A549 (cell line): ENCODE data around the gene PLPPR1.

Source experiments
- ATOH8 ChIP-seq: fragments of 250-450 bp; sonication (Bioruptor Pico); IDR thresholded peaks from 2 replicates; pipeline ENCODE4 v1.5.0; 2020; ENCODE audit warnings: low read depth, mild to moderate bottlenecking, moderate library complexity
- BHLHE40 ChIP-seq: IDR thresholded peaks from 2 replicates; pipeline ENCODE4 v1.6.1; 2012; ENCODE audit warnings: low read depth, low read length, inconsistent platforms
- CBX8 ChIP-seq: fragments of 200-600 bp; sonication (generic); IDR thresholded peaks from 2 replicates; pipeline ENCODE4 v1.6.1; 2016
- CEBPB ChIP-seq, 2 experiments: fragments of >200 bp in 1 of 2; sonication (Bioruptor Twin) in 1 of 2; formaldehyde crosslinking in 1 of 2; IDR thresholded peaks; 2 replicates each; pipeline ENCODE4 v1.6.1; 2012 to 2016
- CHD4 ChIP-seq: fragments of 200-600 bp; sonication (generic); IDR thresholded peaks from 2 replicates; pipeline ENCODE4 v1.6.1; 2016; ENCODE audit warnings: antibody characterized with exemption, mild to moderate bottlenecking, borderline replicate concordance
- CTCF ChIP-seq: fragments of >200 bp; sonication (Bioruptor Twin); formaldehyde crosslinking; IDR thresholded peaks from 3 replicates; pipeline ENCODE4 v1.5.1; 2016
- JUN ChIP-seq, 2 experiments: fragments of >200 bp; sonication (Bioruptor Twin); formaldehyde crosslinking; IDR thresholded peaks; 2 replicates in 1 of 2; 3 replicates in 1 of 2; pipeline ENCODE4 v1.6.1; 2016 to 2017
- MAFK ChIP-seq: fragments of 450-650 bp; IDR thresholded peaks from 2 replicates; pipeline ENCODE4 v1.6.1; 2014; ENCODE audit not compliant: partially characterized antibody
- POLR2A ChIP-seq: IDR thresholded peaks from 2 replicates; pipeline ENCODE4 v1.6.1; 2012; ENCODE audit warnings: mild to moderate bottlenecking, low read length
- RCOR1 ChIP-seq: fragments of 150-350 bp; IDR thresholded peaks from 2 replicates; pipeline ENCODE4 v1.6.1; 2014; ENCODE audit warnings: antibody characterized with exemption, low read length, low read depth
- REST ChIP-seq: fragments of 200-600 bp; sonication (generic); IDR thresholded peaks from 2 replicates; pipeline ENCODE4 v1.6.1; 2016; ENCODE audit warnings: antibody characterized with exemption, mild to moderate bottlenecking, moderate library complexity
- RFX5 ChIP-seq: fragments of 450-650 bp; IDR thresholded peaks from 2 replicates; pipeline ENCODE4 v1.7.1; 2014; ENCODE audit warnings: antibody characterized with exemption, mild to moderate bottlenecking, moderate library complexity
- SMC3 ChIP-seq: fragments of >200 bp; sonication (Bioruptor Twin); formaldehyde crosslinking; IDR thresholded peaks from 3 replicates; pipeline ENCODE4 v1.6.1; 2018; ENCODE audit warnings: inconsistent platforms

DNA sequence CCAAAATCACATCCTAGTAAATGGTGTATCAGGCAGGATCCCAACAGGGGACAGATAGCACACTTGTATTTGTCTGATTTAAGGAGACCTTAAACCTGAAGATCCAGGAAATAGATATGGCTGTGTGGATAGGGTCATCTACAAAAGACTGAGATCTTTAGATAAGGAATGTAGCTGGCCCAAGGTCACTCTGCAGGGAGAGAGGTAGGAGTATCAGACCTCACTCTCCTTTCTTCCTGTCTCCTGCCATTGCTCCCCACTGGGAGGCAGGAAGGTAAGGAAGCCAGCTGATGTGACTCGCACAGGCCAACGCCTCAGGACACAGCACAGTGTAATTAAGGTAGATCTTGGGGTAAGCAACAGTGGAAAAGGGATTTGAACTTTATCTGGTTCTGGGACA is 85.8 kb downstream of the PLPPR1 start:
- no peak for TF ChIP-seq CTCF
- no peak for TF ChIP-seq POLR2A
- no peak for TF ChIP-seq MAFK
- no peak for TF ChIP-seq CEBPB (IDR thresholded peaks at IDR 0.05)
- TF ChIP-seq ATOH8 (CRISPR knock-in tag) = no peak
- no peak for TF ChIP-seq SMC3
- TF ChIP-seq CBX8 = no peak
- no peak for TF ChIP-seq CHD4
- TF ChIP-seq REST = no peak
- TF ChIP-seq BHLHE40 = no peak
- TF ChIP-seq JUN (IDR thresholded peaks at IDR 0.05) = no peak
- TF ChIP-seq RCOR1 = no peak
- TF ChIP-seq RFX5 = no peak
